GM13976 (cell line): ENCODE data around the gene HCN4.

Source experiments
- DNase-seq: peaks from one replicate; pipeline ENCODE4 v3.0.0; 2012; ENCODE audit warnings: low spot score
- in situ Hi-C: fragments of 300-500 bp; cut with MboI; formaldehyde crosslinking; loops from one replicate; pipeline ENCODE4 v1.12.0; 2022; ENCODE audit warnings: low sequenced_read_pairs, mixed read lengths, inconsistent platforms; ENCODE audit not compliant: unreplicated experiment
- TF ChIP-seq, protein P1 (sequence below): IDR thresholded peaks from 2 replicates; pipeline ENCODE4 v1.5.1; 2012; ENCODE audit warnings: borderline replicate concordance, mild to moderate bottlenecking; ENCODE audit not compliant: insufficient read depth; ENCODE audit errors: extremely low read depth, missing control alignments, control extremely low read depth

The HCN4 gene

DNA sequence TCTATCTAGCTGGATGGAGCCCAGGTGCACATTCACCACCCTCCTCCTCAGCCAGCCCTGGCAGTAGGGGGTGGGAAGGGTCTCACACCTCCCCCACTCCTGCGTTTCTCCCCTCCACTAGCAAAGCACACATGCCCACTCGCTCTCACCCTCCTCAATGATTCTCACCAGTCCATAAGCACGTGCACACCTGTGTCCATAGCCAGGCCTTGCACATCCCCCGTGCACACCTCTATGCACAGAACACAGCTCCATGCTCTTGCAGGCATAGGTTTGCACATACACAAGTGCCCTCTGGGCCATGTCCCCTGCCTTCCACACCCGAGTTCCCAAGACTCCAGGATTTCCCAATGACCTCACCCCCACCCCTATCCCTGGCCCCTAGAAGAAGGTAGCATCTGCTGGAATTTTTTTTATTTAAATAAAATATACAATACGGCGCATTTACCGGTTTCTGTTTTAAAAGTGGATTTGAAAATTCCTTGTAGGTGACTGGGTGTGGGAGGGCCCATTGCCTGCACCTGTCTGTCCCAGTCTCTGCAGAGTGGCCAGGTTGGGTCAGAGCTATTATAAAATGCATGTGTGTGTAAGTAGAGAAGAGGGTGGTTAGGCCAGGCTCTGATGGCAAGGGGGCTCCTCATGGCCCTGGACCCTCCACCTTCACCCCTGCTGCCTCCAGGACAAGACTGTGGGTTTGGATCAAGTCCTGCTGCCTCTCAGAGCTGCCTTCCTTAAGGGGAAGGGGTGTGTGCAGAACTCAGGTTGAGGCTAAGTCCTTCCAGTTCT lies 49.1 kb downstream of the HCN4 start:
- TF ChIP-seq, protein P1, sequence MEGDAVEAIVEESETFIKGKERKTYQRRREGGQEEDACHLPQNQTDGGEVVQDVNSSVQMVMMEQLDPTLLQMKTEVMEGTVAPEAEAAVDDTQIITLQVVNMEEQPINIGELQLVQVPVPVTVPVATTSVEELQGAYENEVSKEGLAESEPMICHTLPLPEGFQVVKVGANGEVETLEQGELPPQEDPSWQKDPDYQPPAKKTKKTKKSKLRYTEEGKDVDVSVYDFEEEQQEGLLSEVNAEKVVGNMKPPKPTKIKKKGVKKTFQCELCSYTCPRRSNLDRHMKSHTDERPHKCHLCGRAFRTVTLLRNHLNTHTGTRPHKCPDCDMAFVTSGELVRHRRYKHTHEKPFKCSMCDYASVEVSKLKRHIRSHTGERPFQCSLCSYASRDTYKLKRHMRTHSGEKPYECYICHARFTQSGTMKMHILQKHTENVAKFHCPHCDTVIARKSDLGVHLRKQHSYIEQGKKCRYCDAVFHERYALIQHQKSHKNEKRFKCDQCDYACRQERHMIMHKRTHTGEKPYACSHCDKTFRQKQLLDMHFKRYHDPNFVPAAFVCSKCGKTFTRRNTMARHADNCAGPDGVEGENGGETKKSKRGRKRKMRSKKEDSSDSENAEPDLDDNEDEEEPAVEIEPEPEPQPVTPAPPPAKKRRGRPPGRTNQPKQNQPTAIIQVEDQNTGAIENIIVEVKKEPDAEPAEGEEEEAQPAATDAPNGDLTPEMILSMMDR = no peak
- in situ Hi-C loops = loop anchor here (25.0 kb wide), 1 partner anchor 368 kb away; the partner anchor contains the start of gene CD276
- DNase-seq = no peak

DNA sequence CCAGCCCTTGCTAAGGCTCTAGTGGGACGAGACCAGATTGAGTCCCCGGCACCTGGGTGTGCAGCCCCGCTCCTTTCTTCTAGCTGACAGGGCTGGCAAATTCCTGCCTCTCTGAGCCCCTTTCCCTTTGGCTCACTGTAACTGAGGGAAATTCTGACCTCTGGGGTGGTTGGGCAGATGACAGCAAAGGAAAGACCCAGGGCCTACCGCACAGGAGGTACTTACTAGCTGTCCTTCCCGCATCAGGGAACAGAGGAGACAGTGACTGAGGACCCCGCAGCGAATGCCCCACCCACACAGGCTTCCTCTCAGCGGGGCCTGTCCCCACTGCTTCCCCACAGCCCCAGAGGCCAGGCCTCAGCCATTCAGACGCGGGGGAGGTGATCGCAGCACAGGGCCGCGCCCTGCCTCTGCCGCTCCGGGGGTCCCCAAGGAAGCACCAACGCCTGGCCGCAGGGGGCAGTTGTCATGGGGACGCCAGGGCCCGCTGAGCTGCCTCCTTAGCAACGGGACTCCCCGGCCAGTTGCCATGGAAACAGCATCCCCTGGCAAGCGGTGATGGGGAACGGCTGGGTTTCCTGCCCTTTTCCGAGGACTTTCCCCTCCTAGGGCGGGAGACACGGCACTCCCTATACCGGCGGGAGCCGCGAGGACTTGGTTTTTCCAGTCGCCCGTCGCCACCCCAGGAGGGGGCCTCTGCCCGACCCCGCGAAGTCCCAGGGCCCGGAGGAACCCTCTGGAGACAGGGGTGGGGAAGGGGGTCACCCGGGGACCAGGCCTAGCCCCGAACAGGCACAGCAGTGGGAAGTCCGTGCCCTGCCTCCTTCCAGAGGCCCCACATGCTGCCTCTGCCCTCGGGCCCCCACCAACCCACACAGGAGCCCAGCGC lies 50.1 kb downstream of the HCN4 start:
- TF ChIP-seq, protein P1 = no peak

DNA sequence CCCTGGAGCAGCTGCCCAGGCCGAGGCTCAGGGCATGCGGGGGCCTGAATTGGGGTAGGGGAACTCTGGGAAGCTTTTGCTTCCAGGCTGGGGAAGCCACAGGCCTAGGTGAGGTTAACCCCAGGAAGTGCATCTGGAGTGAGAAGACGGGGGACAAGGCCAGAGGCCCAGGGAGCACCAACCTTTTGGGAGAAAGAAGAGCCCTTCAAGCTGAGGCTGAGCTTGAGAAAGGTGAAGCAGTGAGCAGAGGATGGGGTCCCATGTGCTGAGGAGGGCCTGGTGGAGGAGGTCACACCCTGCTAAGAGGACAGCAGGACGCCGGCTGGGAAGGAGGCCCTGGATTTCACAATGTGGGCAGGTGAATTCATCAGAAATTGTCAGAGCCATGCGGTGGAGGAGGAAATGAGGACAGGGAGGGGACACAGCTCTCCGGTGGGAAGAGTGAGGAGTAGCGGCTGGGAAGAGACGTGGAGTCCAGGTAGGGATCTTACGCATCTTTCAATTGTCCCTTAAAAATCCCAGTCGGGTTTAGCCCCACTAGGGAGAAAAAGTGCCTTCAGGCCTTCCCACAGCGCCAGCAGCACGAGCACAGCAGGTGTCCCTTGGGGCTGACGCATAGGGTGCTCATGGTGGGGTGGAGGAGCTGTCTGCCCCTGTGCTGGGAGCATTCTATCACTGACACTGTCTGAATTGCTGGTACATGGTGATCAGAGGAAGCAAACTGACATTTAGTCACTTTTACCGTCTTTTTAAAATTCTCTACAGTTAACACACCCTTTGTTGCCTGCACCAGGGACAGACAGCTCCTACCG lies 50.9 kb downstream of the HCN4 start:
- DNase-seq = no peak
- TF ChIP-seq, protein P1 = no peak
- in situ Hi-C loops = loop anchor here (25.0 kb wide), 1 partner anchor 369 kb away; the partner anchor contains the start of gene CD276

More for the DNA sequence above, 50.1 kb downstream of the HCN4 start:
- in situ Hi-C loops = loop anchor here (25.0 kb wide), 1 partner anchor 369 kb away; the partner anchor contains the start of gene CD276
- DNase-seq = peak; percentile 86

DNA sequence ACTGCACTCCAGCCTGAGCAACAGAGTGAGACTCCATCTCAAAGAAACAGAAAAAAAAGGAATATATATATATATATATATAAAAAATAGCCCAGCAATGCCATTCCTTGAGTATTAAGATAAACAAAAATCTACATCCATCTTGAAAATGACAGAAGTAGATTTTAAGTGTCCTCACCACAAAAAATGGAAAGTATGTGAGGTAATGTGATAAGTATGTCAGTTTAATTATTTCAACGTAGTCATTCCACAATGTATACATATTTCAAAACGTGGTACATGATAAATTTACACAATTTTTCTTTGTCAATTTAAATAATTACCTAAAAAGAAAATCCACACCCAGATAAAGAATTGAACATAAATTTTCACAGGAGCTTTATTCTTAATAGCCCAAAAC lies 54.9 kb downstream of the HCN4 start:
- in situ Hi-C loops = loop anchor here (25.0 kb wide), 1 partner anchor 373 kb away; the partner anchor contains the start of gene CD276
- TF ChIP-seq, protein P1 = no peak
- DNase-seq = no peak

DNA sequence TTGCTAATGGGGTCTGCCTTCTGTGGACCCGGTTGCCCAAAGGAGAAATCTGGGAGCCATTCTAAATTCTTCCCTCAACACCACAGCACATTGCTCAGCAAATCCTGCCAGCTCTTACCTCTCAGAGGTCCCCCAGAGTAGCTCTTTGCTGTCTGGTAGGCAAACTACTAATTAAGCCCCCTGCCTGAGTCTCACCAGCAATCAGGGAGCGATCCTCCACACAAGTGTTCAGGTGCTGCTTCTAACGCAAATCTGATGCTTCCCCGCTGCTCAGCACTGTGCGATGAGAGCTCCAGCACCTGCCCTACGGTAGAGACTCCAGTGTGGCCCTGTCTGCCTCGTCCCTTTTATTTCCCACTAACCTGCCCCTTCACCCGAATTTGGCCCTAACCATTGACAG lies 60.5 kb downstream of the HCN4 start:
- DNase-seq = no peak
- TF ChIP-seq, protein P1 = no peak
- in situ Hi-C loops = loop anchor here (25.0 kb wide), 1 partner anchor 379 kb away; the partner anchor contains the start of gene CD276
